HG02678 (cell line): ENCODE measurements around the gene A3GALT2.

ENCODE experiments used
- ATAC-seq: cut with Tn5 transposase; IDR thresholded peaks from one replicate; pipeline ENCODE4 v1.9.1; 2021; ENCODE audit warnings: mild to moderate bottlenecking, moderate library complexity; ENCODE audit not compliant: unreplicated experiment

Gene A3GALT2

DNA sequence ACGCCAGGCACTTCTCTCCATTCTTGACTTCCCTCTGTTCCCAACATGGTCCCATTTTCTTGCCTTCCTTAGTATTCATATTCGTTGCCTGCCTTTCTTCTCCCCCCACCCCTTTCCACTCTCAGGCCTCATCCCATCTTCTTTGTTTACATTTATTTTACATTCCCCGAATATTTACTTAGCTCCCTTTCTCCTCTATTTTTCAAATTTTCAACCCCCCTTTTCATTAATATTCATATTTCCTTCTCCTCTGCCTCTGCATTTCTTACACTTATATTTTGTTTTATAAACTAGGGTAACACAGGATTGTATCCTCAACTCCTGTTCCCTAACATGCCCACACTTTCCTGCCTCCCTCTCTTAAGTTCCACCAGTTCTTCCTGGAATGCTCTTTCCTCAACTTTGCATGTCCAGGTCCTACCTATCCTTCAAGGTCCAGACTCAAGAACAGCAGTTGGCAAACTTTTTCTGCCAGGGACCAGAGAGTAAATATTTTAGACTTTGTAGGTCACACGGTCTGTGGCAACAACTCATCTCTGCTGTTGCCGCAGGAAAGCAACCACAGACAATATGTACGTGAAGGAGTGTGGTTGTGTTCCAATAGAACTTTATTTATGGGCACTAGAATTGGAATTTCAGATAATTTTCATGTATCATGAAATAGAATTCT is 29.8 kb upstream of the A3GALT2 start:
- ATAC-seq, result no peak

DNA sequence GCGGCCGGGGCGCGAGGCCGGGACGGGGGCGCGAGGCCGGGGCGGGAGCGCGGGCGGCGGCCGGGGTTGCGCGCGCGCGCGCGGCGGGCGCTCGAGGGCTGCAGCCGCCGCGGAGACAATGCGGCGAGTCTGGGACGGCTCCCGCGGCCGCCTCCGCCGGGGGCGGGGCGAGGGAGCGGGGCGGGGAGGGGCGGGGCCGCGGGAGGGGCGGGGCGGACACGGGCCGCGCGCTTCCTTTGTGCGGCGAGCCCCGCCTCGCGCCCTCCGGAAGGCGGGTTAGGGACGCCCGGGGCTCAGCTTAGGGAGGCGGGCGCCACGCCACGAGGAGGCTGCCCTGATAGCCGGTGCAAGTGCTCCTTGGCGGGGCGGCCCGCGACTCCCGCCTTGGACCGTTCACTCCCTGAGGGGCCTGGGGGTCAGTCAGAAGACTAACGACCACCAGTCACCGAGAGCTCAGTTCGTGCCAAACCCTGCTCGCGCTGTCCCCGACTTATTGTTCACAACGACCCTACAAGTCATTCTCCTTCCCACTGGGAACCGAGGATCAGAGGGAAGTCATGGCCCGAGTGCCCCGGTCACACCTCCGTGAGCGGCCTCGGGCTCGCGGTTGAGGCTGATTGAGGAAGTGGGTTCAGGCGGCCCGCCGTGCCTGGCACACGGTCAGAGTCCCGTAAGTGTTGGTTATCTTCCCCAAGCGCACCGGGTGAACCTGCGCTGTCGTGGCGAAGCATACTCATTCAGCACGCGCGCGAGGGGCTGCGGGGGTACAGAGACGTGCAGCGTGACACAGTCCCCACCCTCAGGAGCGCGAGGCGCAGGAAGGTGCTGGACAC is 29.1 kb upstream of the A3GALT2 start:
- peak; percentile 82 for ATAC-seq

- ATAC-seq, result peak; percentile 32
Observed at GRCh38 chr1:33349081-33349759, 28.3 kb upstream of the A3GALT2 start.

- ATAC-seq, result no peak
Observed at GRCh38 chr1:33348676-33349080, 27.8 kb upstream of the A3GALT2 start.

GRCh38 chr1:33348194-33348593 is 27.3 kb upstream of the A3GALT2 start:
- no peak for ATAC-seq

DNA sequence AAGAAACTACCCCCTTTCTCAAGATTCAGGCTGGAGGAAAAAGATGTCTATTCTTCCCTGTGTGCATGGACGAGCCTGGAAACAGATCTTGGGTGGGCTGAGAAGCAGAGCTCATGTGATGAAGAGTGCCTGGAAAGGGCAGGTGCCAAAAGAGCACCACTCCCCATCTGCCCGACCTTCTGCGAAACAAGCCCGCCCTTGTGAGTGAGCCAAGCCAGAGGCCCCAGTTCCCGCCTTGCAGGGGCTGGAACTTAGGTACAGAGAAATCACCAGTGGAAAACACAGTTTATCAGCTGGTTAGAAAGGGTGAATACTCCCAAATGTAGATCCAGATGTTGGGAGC is 26.7 kb upstream of the A3GALT2 start:
- ATAC-seq, result no peak

DNA sequence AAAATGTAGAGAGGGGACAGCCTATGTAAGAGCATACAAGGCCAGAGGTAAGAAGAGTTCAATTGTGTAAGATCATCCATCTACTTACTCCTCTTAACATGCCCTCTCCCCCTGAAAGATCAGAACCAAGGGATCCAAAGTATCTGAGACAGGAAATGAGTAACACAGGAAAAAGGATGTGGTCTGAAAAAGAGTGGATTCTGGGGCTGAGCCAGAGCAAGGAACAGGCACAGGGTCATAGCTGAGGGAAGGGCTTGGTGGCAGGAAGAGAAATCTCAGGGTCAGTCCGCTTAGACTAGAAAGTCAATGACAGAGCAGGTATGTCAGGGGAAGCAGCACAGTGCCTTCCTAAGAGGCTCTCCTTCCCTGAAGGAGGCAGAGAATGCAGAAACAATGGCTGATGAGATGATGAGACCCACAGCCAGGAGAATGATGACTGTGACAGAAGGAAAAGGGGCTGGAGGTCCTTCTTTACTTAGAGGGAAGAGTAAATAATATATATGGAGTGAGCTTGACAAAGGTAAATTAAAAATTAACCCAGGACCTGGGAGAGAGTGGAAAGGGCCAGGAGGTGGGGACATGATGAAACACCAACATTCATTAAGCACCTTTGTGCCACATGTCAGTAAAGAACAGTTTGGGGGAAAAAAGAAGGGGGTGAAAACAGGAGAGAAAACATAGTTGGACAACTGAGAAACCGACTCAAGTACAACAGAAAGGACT is 26.2 kb upstream of the A3GALT2 start:
- no peak for ATAC-seq

DNA sequence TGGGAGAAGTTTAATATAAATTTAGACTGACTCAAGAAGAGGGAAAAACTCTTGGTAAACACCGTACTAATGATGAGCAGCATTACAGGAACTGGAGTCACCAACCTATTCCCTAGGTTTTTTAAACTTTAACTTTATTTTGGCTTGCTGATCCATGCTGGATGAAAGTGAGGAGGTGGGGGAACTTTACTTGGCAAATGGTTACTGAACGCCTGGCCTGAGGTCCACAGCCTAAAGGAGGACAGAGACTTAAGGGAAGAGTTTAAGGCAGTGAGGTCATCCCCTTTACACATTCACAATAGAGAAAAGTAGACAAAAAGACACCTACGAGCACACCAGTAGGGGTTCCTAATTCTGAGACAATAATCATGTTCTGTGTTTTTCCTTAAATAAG is 25.6 kb upstream of the A3GALT2 start:
- no peak for ATAC-seq

GRCh38 chr1:33344896-33345560 is 24.1 kb upstream of the A3GALT2 start:
- no peak for ATAC-seq

DNA sequence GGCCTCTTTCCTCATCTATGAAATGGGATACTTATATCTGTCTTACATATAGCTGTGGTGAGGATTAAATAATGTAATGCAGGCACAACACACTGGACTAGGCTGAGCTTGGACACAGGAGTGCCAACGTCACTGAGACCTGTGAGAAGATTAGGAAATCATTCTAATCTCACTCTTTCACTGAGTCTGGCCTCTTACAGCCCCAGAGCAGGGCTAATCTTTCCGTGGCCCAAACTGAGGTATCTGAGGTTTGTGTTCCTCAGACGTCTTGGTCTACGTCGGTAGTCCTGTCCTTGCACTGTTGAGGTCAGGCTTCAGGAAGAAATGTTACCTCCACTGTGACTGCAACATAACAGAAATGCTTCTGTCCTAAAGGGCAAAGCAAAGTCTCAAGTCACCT is 22.6 kb upstream of the A3GALT2 start:
- ATAC-seq, result no peak

DNA sequence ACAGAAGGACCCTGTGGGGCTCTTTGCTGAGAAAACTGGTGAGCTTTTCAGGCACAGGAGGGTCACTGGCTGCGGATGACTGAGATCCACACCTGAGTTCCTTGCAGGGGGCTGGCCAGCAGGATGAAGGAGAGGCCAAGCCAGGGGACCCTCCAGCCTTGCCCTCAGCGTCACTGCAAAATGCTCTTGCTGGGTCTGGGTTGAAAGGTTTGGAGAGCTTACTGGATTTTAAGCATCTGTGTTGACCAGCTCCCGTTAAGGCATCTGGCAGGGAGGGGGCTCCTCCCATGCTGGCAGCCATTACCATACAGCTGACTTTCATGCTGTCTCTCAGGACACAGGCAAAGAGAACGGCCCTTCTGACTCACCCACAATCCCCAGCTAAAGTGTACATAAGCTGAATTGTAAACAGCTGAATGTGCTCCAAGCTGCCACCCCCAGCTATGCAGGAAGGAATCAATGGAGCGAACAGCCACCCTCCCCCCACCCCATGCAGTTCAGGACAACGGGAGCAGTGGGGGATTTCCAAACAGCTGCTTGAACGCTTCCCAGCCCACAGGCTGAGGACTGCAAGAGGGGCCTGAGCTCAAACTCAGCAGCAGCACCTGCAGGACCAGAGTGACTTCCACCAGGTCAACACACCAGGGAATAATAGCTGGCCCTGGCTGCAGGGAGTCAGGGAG is 21.3 kb upstream of the A3GALT2 start:
- no peak for ATAC-seq

DNA sequence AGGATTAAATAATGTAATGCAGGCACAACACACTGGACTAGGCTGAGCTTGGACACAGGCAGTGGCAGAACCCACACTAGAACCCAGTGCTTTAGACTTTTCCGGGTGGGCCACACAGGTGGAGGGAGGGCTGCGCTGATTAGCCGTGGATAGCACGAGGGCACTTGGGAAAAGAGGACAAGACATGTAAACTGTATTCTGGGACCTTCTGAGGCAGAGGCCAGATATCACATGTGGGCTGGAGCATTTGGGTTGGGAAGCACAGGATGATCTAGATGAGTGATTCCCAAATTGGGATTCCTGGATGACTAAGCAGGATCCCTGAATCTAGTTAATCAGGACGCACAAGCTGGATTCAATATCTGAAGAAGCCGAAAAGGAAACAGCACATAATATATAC is 20.3 kb upstream of the A3GALT2 start:
- ATAC-seq, result no peak

DNA sequence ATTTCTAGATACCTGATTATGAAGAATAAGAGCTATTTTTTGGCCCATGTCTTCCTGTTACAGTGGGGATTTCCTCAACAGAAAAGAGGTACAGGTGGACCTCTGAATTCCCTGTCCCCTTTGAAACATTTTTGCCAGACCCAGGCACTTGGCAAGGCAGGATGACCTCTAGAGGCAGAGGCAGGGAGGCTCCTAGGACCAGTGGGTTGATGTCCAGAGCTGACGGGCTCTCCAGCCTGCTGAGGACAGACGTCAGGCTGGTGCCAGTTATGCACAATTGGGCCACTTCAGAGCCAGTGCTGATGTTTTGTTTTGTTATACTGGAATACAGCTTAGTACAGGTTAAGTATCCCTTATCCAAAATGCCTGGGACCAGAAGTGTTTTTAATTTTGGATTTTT is 18.5 kb upstream of the A3GALT2 start:
- ATAC-seq, result no peak

- no peak for ATAC-seq
Observed at GRCh38 chr1:33338440-33339211, 17.7 kb upstream of the A3GALT2 start.

DNA sequence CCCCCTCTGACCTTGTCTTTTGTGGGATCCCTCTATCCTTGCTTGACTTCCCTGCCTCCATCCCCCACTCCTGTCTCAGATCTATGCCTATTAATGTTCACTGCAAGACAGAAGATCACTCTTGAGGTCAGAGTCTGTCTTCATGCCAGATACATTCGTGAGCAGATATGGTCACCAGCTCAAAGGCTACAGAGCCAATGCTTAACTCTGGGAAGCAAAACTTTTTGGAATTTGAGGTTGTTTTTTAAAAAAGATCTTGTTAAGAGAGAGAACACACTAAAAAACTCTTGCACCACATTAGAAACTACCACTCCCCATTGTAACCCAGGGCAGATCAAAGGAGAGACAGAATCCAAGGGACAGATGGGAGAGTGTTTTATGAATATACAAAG is 17.1 kb upstream of the A3GALT2 start:
- no peak for ATAC-seq

GRCh38 chr1:33337441-33337840 is 16.5 kb upstream of the A3GALT2 start:
- ATAC-seq, result no peak

- no peak for ATAC-seq
Observed at GRCh38 chr1:33336580-33336979, 15.7 kb upstream of the A3GALT2 start.

DNA sequence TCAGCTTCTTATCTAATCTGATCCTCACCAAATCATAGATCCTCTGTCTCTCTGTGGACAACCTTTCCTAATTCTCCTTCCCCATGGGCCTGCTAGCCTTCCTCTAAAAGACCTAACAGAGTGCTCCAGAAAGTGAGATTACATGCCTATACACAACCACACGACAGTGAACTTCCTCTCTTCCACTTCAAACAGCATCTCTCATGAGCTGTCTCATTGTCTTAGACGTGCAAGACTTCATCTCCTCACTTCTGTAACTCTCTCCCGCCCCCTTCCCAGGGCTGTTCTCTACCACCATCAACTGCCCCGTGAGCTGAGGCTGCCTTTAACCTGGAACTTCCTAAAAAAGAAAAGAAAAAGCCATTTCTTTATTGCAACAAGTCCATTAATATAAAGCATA is 14.1 kb upstream of the A3GALT2 start:
- no peak for ATAC-seq

GRCh38 chr1:33334081-33334552 is 13.2 kb upstream of the A3GALT2 start:
- ATAC-seq, result no peak
